Activated CD4-positive, alpha-beta T cell treated with anti-CD3 and anti-CD28 coated beads, Interleukin-2, amount 50 U/mL, for 1 hour (primary cell): ENCODE measurements around the gene PPP1R14D.
A peak's percentile ranks its signal among the peaks of the same experiment; 100 is the strongest.

Experiments used
- DNase-seq: peaks from one replicate; pipeline ENCODE4 v3.0.0-alpha.2; 2020

Gene PPP1R14D

DNA sequence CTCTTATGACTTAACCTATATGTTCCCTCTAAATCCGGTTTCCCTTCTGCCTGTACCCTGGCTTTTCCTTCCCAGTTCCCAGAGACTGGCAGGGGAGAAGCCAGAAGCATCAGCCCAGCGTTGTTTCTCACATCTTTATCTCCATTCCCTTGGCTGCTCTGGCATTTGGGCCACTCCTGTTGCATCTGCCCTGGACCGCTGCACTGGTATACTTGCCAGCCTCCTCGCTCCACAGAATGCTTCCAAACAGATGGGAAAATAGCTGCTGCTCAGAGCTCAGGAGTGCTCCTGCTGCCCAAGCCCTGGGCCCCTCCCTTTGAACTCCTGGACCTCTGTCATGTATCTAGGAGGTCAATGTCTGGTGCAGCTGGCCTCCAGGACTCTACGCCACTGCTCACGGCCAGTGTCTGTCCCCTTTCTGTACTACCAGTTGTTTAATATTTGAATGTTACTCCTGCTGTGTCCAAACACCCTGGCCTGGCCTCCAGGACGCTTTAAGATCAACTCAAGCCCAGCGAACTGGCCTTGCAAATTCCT, 22.1 kb upstream of the PPP1R14D start:
- no peak for DNase-seq

DNA sequence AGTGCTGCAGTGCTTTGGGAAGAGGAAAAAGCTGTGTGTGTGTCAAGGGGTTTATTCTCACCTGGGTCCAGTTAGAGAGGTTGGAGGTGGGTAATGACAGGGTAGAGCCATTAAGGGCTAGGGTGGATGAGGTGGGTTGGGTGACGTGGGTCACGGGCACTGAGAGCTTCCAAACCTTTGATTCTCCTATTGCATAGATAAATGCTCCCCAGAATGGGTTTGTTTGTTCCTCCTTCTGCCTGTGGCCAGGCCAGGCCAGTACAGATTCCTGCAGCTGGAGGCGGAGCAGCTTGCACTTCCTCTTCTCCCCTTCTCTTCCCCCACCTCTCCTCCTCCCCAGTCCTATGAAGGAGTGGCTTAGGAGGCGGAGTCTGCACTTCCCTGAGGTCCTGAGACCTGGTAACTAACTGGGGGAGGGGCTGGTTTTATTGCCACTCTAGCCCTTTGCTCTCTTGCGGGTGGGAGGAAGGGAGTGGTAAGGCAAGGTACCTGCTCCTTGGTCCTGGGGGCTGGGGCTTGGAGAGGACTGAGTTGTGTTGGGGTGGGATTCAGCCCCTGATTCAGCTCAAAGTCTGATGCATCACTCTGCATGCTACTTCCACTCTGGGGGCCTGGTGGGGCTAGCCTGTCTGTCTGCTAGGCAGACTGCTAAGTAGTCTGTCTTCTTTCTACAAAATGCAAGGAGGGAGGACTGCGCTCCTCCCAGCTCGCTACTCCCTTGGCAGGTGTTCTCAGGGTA, 18.9 kb upstream of the PPP1R14D start:
- DNase-seq: no peak

DNA sequence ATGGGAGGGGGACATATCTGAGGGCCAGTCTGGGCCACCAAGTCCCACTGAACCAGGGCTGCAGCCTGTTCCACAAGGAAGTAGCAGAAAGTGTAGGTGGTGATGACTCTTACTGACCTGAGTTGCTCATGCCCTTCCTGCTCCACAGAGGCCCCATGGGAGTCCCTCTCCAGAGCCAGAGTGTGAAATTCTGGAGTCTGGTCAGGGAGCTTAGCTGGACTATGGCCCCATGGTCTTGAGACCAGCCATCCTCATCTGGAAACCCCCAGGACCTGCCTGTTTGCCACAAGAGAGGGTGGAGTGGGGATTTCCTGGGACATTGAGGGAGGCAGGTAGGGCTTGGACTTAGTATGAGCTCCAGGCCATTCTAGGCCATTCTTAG, 18.3 kb upstream of the PPP1R14D start:
- DNase-seq: no peak

DNA sequence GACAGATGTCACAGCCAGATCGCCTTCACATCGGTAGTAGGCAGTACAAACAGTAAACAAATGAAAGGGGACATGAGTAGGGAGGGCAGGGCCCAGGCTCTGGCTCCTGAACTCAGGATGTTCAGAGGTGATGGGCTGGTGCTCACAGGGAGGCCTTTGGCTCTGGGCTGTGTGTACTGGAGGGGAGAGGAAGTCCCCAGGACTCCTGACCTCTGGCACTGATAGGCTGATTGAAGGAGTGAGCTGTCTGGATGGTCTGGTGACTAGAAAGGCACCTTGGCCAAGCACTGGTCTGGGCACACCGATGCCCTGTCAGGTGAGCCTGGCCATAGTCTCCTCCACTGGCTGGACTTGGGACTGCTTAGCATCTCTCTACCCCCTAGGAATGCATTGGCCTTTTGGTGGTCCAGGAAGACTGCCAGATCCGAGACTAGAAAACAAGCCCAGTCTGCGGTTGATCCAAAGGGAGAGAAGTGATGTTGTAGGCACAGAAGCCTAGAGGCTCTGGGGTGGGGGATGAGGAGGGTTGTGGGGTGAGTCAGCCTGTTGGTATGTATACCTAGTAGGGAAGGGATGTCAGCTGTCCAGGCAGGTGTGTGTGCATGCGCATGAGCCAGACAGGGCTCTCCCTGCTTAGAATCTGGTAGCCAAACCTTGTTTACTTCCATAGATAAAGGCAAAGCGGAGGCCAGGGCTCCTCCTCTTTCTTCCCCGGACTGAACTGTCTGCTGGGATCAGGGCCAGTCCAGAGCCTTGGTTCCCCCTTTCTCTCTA, 17.2 kb upstream of the PPP1R14D start:
- DNase-seq: no peak

DNA sequence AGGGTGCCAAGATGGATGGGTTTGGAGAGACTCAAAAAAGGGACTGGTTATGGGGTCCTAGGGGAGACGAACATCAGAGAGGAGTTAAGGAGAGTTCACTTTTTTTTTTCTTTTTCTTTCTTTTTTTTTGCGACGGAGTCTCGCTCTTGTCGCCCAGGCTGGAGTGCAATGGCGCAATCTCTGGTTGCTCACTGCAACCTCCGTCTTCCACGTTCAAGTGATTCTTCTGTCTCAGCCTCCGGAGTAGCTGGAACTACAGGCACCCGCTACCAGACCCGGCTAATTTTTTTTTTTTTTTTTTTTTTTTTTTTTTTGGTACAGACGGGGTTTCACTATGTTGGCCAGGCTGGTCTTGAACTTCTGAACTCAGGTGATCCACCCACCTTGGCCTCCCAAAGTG, 16.5 kb upstream of the PPP1R14D start:
- DNase-seq: no peak

DNA sequence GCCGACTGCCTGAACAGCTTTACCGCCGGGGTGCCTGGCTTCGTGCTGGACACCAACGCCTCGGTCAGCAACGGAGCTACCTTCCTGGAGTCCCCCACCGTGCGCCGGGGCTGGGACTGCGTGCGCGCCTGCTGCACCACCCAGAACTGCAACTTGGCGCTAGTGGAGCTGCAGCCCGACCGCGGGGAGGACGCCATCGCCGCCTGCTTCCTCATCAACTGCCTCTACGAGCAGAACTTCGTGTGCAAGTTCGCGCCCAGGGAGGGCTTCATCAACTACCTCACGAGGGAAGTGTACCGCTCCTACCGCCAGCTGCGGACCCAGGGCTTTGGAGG, 16.2 kb upstream of the PPP1R14D start:
- DNase-seq: peak; percentile 31

DNA sequence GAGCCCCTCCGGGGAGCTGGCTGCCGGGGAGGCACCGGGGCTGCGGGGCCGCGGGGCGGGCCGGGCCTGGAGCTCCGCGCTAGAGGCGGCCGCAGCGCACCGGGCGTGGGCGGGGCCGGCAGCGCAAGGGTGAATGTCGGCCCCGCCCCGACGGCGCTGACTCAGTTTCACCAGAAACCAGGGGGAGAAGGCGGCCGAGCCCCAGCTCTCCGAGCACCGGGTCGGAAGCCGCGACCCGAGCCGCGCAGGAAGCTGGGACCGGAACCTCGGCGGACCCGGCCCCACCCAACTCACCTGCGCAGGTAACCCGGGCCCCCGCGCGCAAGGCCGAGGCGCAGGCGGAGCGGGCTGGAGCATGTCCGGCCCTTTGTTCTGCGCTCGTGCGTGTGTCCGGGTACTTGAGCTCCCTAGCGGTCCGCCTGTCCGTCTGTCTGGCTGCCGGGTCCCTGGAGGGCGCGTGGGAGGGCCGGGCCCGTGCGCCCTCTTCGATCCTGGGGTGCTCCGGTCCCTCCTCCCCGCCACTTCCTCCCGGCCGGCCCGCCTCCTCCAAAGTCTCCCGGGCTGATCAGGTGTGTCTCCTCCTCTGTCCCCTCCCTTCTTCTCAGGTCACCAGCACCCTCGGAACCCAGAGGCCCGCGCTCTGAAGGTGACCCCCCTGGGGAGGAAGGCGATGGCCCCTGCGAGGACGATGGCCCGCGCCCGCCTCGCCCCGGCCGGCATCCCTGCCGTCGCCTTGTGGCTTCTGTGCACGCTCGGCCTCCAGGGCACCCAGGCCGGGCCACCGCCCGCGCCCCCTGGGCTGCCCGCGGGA, 15.6 kb upstream of the PPP1R14D start, which contains the start of gene SPINT1:
Gene SPINT1 (plus strand): TSS at position 164 of the 811 bp plus-strand sequence. CDS start 507 bp downstream, at position 671.
- peak; percentile 33 for DNase-seq

DNA sequence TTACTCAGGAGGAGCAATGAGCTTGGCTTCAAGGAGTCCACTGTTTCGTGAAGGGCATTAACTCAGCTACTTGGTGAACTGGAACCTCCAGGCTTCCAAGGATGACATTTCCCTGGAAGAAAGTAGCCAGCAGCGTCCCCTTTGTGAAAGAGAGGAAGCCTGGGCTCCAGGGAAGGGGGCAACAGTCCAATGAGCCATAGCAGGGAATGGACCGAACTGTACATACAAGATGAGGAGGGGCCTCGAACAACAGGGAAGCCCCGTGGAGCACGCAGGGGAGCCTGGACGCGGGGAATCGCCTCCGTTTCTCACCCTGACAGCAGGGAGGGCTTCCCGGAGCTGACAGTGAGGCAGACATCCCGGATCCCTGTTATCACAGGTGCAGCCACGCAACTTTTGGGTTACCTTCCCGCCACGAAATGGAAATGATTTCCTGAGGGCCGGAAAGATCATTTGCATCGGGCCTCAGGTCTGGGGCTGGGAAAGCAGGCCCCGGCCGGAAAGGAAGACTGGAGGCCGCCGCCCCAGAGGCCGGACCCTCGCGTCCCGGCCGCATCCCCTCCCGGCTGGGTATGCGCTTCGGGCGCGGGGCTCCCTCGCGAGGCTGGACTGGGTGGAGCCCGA, 14.9 kb upstream of the PPP1R14D start:
- DNase-seq: no peak

DNA sequence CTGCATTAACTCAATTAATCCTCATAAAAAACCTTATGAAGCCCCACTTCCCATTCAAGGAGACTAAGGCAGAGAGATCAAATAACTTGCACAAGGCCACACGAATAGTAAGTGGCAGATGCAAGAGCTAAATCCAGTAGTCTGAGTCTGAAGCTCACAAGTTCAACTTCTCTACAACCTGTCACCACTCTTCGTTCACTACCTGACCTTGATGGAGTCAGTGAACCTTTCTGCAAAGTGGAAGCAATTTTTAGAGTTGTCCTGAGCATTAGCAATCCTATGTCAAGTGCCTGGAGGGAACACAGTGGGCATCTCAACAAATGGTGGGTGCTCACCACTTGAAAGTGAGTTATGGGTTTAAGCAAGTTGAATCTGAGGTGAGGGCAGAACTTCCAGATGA, 13.2 kb upstream of the PPP1R14D start:
- no peak for DNase-seq

DNA sequence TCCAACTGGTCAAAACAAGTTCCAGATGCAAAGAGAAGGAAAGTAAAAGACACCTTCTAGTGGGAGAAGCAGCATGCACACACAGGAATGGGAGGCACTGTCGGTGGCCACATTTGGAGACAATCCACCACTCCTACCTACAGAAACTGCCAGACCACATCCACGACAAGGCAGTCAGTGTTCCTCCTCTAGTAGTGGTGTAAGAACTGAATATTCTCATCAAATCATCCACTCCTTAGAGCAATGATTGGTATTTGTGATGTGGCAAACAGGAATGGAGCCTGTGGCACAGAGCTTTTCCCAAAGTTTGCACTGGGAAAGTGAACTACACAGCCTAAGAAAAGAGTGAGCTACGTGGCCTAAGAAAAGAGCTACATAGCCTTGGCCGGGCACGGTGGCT, 10.2 kb upstream of the PPP1R14D start:
- no peak for DNase-seq

DNA sequence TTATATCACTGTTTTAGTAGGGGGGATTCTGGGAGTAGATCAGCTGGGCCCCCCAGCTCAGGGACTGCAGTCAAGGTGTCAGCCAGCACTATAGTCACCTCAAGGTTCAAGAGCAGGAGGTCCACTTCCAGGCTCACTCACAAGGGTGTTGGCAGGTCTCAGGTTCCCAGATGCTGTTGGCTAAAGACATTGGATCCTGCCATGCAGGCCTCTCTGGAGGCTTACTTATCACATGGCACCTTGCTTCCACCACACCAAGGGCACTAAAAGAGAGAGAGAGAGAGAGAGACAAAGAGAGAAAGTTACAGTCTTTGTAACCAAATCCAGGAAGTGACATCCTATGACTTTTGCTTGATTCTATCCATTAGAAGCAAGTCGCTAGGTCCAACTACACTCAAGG, 7.5 kb upstream of the PPP1R14D start:
- DNase-seq: no peak

DNA sequence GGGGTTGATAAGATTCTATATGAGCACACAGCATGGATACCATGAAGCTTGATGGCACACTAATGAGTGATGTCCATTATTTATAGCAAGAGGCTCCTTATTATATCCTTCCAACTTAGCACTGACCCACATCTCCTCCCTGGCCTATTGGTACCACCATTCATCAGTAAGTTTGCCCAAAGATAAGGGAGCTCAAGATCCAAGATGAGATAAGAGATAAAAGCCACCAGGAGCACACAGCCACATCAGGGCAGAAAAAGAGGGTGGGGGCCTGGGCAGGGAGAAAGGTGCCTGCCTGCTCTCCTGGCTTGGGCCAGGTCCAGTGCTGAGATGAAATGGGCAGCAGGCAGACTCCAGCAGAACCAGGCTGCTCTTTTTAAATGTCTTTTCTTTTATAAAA, 4.4 kb upstream of the PPP1R14D start:
- no peak for DNase-seq

DNA sequence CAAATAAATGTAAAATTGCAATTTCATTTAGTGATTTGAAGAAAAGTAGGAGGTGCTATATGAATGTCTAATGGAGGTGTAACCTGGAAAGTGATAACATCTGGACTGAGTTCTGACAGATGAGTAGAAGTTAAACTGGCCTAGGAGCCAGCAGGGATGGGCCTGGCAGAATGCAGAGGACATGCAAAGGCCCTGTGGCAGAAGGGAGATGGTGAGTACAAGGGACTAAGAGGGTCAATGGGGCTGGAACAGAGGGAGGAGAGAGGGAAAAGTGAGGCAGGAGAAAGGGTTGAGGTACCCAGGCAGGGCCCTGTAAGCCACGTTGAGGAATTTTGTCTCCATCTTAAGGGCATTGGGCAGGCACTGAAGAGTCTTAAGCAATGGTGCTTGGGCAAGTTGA, 3.4 kb upstream of the PPP1R14D start:
- no peak for DNase-seq

DNA sequence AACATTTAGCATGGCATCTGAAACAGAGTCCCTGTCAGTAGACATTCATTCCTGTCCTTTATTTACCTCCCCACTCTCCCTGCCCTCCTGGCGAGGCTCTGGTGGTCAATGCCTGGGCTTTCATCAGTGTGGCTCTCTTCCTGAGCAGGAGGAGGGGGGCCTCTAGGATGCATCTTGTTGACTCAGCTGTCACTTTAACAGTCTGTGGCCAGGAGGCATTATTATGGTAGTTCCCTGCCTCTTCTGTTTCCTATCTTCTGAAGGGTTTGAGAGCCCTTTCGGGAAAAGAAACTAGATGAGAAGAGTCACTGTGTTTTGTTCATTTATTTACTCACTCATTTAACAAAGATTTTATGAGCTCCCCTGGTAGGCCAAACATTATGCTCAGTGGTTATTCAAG, 2.4 kb upstream of the PPP1R14D start:
- no peak for DNase-seq

DNA sequence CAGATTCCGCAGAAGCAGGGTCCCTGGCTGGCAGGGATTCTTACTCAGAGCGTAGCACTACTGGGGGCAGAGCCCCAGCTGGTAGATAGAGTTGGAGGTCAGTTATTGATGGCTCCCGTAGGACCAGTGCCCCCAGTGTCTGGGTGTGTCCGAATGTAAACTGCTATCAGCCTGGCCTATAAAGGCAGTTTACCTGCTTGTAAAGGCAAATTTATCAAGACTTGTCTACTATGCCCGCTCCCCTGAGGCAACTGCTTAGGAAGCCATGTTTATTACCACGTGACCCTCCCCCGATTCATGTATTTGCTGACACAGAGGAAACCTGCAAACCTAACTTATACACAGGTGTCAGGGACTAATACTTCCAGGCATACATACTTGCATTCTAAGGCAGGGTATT, 607 bp upstream of the PPP1R14D start:
- DNase-seq: no peak

DNA sequence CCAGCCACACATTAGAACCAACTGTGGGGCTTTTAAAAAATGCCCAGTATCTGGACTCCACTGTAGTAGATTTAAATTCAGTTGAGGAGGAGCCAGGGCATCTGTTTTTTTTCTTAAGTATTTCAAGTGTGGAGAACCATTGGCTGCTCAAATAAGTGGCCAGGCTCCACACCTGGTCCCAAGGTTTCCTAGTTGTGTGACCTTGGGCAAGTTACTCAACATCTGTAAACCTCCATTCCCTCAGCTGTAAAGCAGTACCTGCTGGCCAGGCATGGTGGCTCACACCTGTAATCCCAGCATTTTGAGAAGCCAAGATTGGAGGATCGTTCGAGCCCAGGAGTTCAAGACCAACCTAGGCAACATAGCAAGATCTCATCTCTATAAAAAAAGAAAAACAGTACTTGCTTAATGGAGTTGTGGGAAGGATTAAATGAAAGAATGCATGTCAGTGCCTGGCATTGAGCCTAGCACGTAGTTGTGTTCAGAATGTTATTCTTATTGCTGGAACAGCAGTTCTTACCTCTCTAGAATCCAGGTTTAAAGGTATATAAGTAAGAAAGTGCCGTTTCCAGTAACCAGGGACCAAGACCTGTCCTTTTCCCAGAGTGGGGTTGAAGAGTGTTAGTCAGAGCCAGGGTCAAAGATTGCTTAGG, 2.0 kb downstream of the PPP1R14D start:
- no peak for DNase-seq

DNA sequence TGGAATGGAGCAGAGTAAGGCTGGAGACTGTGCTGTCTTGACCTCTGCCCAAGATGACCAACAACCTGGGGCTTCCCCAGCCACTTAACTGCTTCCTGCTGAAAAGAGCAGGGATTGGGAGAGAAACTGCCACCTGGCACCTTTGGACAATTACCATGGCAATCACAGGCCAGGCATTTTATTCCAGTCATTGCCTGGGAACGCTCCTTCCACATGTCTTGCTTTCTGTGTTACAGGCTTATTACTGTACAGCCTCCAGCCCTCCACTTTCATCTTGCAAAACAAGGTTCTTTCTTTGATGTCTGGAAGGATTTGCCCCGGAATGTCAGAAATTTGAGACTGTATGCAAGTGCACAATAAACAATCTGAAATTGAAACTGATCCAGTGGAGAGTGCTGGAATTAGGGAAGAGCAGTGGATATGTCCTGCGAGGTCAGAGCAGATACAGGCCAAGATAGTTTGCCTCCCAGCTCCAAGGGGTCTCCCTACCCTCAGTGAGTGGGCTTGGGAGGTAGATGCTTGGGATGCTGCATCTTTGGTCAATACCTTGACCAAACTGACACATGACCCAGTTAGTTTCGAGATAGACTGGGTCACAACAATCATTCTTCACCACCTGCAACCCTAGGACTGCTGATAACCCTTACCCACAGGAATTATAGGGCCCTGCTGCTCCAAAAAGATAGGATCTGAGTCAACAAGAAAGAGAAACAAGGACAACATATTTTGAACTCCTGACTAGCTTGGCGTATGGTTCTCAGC, 2.7 kb downstream of the PPP1R14D start:
- DNase-seq: no peak

DNA sequence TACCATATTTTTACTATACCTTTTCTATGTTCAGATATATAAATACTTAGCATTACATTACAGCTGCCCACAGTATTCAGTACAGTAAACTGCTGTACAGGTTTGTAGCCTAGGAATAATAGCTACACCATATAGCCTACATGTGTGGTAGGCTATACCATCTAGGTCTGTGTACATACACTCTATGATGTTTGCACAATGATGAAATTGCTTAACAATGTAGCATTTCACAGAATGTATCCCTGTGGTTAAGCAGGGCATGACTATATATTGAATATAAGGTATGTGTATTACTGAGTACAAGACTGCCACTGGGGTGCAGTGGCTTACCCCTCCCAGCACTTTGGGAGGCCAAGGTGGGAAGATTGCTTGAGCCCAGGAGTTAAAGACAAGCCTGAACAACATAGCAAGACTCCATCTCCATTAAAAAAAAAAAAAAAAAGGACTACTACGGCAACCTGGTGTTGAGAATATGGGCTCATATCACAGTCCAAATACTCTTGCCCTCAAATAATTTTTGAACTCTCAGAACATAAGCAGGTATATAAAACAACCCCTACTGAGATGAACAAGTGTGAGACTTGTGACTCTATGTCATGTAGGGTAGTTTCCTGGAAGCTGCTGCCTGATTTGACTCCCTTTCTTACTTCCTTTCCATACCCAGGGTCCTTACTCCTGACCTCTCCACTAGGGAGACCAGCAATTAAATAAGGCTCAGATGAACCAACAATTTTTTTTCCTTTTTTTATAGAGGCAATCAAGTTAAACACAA, 4.8 kb downstream of the PPP1R14D start:
- DNase-seq: no peak

DNA sequence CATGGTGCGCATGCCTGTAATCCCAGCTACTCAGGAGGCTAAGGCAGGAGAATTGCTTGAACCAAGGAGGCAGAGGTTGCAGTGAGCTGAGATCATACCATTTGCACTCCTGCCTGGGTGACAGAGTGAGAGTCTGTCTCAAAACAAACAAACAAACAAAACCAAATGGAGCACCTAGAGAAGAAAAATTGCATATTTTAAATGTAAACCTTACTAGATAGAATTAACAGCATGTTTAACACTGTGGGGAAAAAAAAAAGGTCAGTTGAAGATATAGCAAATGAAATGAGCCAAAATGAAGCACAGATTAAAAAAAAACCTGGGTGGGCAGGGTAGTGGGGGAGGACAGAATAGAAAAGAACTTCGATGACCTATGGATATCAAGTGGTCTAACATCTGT, 7.3 kb downstream of the PPP1R14D start:
- no peak for DNase-seq

DNA sequence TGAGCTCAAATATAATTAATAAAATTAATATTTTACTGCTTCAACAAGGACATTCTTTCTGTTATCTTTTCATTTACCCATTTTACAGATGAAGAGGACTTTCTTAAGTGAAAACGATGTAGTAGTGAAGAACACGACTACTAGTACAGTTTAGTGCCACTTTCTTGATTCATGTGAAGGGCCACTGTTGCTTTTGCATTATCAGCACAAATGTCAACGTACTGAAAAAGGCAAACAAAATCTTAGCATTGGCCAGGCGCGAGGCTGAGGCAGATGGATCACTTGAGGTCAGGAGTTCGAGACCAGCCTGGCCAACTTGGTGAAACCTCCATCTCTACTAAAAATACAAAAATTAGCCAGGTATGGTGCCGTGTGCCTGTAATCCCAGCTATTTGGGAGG, 9.5 kb downstream of the PPP1R14D start:
- no peak for DNase-seq
